Ammon's horn (tissue), 1 donor: ENCODE measurements around the gene SOX6.
"Not testable (repeated sequence)": the region's sequence is repeated elsewhere in the genome, so short reads cannot be mapped to it uniquely, and the experiment has no call there.

Experiments
- DNase-seq: peaks from one replicate; pipeline ENCODE4 v3.0.0-alpha.2; 2016; ENCODE audit warnings: low spot score

Gene SOX6

GRCh38 chr11:16148301-16148931 is 207.9 kb downstream of the SOX6 start:
- DNase-seq: peak; percentile 20

GRCh38 chr11:16146980-16147379 is 209.4 kb downstream of the SOX6 start:
- not testable (repeated sequence) for DNase-seq

- DNase-seq: not testable (repeated sequence)
Observed at GRCh38 chr11:16141614-16142013, 214.7 kb downstream of the SOX6 start.

GRCh38 chr11:16141162-16141561 is 215.2 kb downstream of the SOX6 start:
- DNase-seq: not testable (repeated sequence)

GRCh38 chr11:16136792-16137390 is 219.5 kb downstream of the SOX6 start:
- DNase-seq: no peak

- no peak for DNase-seq
Observed at GRCh38 chr11:16133867-16134266, 222.5 kb downstream of the SOX6 start.

GRCh38 chr11:16127732-16128131 is 228.6 kb downstream of the SOX6 start:
- no peak for DNase-seq

- DNase-seq: no peak
Observed at GRCh38 chr11:16126362-16126761, 230.0 kb downstream of the SOX6 start.

GRCh38 chr11:16125796-16126195 is 230.6 kb downstream of the SOX6 start:
- no peak for DNase-seq

- DNase-seq: no peak
Observed at GRCh38 chr11:16124390-16124789, 232.0 kb downstream of the SOX6 start.

GRCh38 chr11:16121853-16122252 is 234.5 kb downstream of the SOX6 start:
- DNase-seq: no peak

GRCh38 chr11:16120008-16120407 is 236.3 kb downstream of the SOX6 start:
- no peak for DNase-seq

- DNase-seq: no peak
Observed at GRCh38 chr11:16117989-16118756, 238.2 kb downstream of the SOX6 start.

GRCh38 chr11:16114978-16115871 is 241.1 kb downstream of the SOX6 start:
- no peak for DNase-seq

- no peak for DNase-seq
Observed at GRCh38 chr11:16114431-16114830, 241.9 kb downstream of the SOX6 start.

GRCh38 chr11:16111690-16112089 is 244.7 kb downstream of the SOX6 start:
- DNase-seq: peak; percentile 10

- no peak for DNase-seq
Observed at GRCh38 chr11:16110886-16111285, 245.5 kb downstream of the SOX6 start.

GRCh38 chr11:16099343-16099900 is 256.9 kb downstream of the SOX6 start:
- no peak for DNase-seq

GRCh38 chr11:16098526-16099205 is 257.7 kb downstream of the SOX6 start:
- no peak for DNase-seq

GRCh38 chr11:16097543-16097942 is 258.8 kb downstream of the SOX6 start:
- no peak for DNase-seq

GRCh38 chr11:16096336-16096735 is 260.0 kb downstream of the SOX6 start:
- DNase-seq: no peak
